HepG2 (cell line): Measurements from ENCODE around the gene MT4. TPM values are rescaled to one million over a fixed set of nuclear protein-coding genes. Genes with fewer than 3 reads are reported as not detected.

Experiments used
- AHDC1 ChIP-seq: sonication (generic); formaldehyde crosslinking; IDR thresholded peaks from 2 replicates; pipeline ENCODE4 v1.5.1; 2020; ENCODE audit warnings: mild to moderate bottlenecking, missing genetic modification reagents, borderline replicate concordance
- DNMT1 ChIP-seq: sonication (generic); formaldehyde crosslinking; IDR thresholded peaks from 2 replicates; pipeline ENCODE4 v1.5.1; 2020; ENCODE audit warnings: mild to moderate bottlenecking, missing genetic modification reagents
- HNF4G ChIP-seq, 2 experiments: sonication (generic) in 1 of 2; formaldehyde crosslinking in 1 of 2; IDR thresholded peaks; 2 replicates each; pipeline versions ENCODE4 v1.4.0 to v1.6.1; 2011 to 2020; ENCODE audit warnings: borderline replicate concordance in 2 of 2, low read depth in 2 of 2, mild to moderate bottlenecking in 2 of 2, low read length in 1 of 2, missing genetic modification reagents in 1 of 2, moderate library complexity in 1 of 2
- IRF2 ChIP-seq: IDR thresholded peaks from 2 replicates; pipeline ENCODE4 v1.6.1; 2018; ENCODE audit warnings: missing genetic modification reagents, missing compliant biosample characterization
- KDM3A ChIP-seq: IDR thresholded peaks from 2 replicates; pipeline ENCODE4 v1.6.1; 2018; ENCODE audit warnings: low read depth, missing compliant biosample characterization
- PTBP1 ChIP-seq: fragments of 200-400 bp; formaldehyde crosslinking; IDR thresholded peaks from 2 replicates; pipeline ENCODE4 v1.6.1; 2018; ENCODE audit warnings: low read length, low read depth; ENCODE audit not compliant: poor library complexity, severe bottlenecking
- REPIN1 ChIP-seq: sonication (generic); formaldehyde crosslinking; IDR thresholded peaks from 2 replicates; pipeline ENCODE4 v1.8.0; 2022; ENCODE audit warnings: missing genetic modification reagents, low read depth, mild to moderate bottlenecking, borderline replicate concordance
- SOX5 ChIP-seq: IDR thresholded peaks from 2 replicates; pipeline ENCODE4 v1.6.1; 2016; ENCODE audit warnings: borderline replicate concordance
- SPEN ChIP-seq: sonication (generic); formaldehyde crosslinking; IDR thresholded peaks from 2 replicates; pipeline ENCODE4 v1.5.1; 2020; ENCODE audit warnings: low read depth, mild to moderate bottlenecking, missing genetic modification reagents
- THRA ChIP-seq: sonication (generic); formaldehyde crosslinking; IDR thresholded peaks from 2 replicates; pipeline ENCODE4 v1.4.0; 2020; ENCODE audit warnings: missing genetic modification reagents, borderline replicate concordance
- ZNF292 ChIP-seq: sonication (generic); formaldehyde crosslinking; IDR thresholded peaks from 2 replicates; pipeline ENCODE4 v1.8.1; 2022; ENCODE audit warnings: mild to moderate bottlenecking, low read depth, missing genetic modification reagents, borderline replicate concordance
- ZNF547 ChIP-seq: sonication (generic); formaldehyde crosslinking; IDR thresholded peaks from 2 replicates; pipeline ENCODE4 v1.5.1; 2020; ENCODE audit warnings: mild to moderate bottlenecking, missing genetic modification reagents
- ZNF562 ChIP-seq: sonication (generic); formaldehyde crosslinking; IDR thresholded peaks from 2 replicates; pipeline ENCODE4 v1.8.0; 2022; ENCODE audit warnings: missing genetic modification reagents, borderline replicate concordance
- ZNF773 ChIP-seq: sonication (generic); formaldehyde crosslinking; IDR thresholded peaks from 2 replicates; pipeline ENCODE4 v1.4.0; 2020; ENCODE audit warnings: missing genetic modification reagents, borderline replicate concordance
- polyA plus RNA-seq, 8 experiments: library from polyadenylated mRNA; depleted of rRNA in 3 of 8; stranded (reverse) in 7 of 8; unstranded in 1 of 8; fragments of >200 nt; fragmentation: Illumina TruSeq in 4 of 8; extraction: Trizol in 4 of 8; gene quantifications; 2 replicates each; pipeline versions ENCODE4 v1.2.1 to v1.2.3, GENCODE V29; 2011 to 2016; ENCODE audit warnings: low read depth in 4 of 8, missing spikeins in 1 of 8, mixed read lengths in 1 of 8; ENCODE audit not compliant: insufficient read depth in 1 of 8
- total RNA-seq, 5 experiments: library from RNA; depleted of rRNA; stranded (reverse); fragments of >200 nt; fragmentation: Illumina TruSeq; extraction: Trizol; gene quantifications; 2 replicates each; pipeline ENCODE4 v1.2.3, GENCODE V29; 2016; ENCODE audit warnings: low read depth in 1 of 5

MT4 gene
- total and polyA plus RNA-seq, 2 of the 13 experiments (the other 11 are each of a cell fraction or from before 2014, with no cell fraction given), result not detected

- peak; percentile 51; the same call in 1 of the 2 replicates for TF ChIP-seq ZNF292 (CRISPR knock-in tag)
- TF ChIP-seq ZNF773 (CRISPR knock-in tag), result no peak
- TF ChIP-seq AHDC1 (CRISPR knock-in tag), result no peak
- TF ChIP-seq THRA (CRISPR knock-in tag), result peak; percentile 51; the same call in 1 of the 2 replicates
- no peak for TF ChIP-seq ZNF562 (CRISPR knock-in tag)
- TF ChIP-seq KDM3A (CRISPR knock-in tag), result 0 out of 2 replicates have a peak, but pooled peaks have one; percentile 56
- TF ChIP-seq SPEN, result peak; percentile 69
- no peak for TF ChIP-seq PTBP1
- no peak for TF ChIP-seq ZNF547 (CRISPR knock-in tag)
- no peak for TF ChIP-seq HNF4G (IDR thresholded peaks at IDR 0.05; ENCODE audit: borderline replicate concordance, low read depth, low read length)
- peak; percentile 39; the same call in 1 of the 2 replicates for TF ChIP-seq HNF4G (CRISPR knock-in tag; IDR thresholded peaks at IDR 0.05; ENCODE audit: borderline replicate concordance, low read depth)
- TF ChIP-seq SOX5 (CRISPR knock-in tag), result peak; percentile 42; the same call in 1 of the 2 replicates
- 0 out of 2 replicates have a peak, but pooled peaks have one; percentile 46 for TF ChIP-seq DNMT1
- 0 out of 2 replicates have a peak, but pooled peaks have one; percentile 60 for TF ChIP-seq REPIN1 (CRISPR knock-in tag)
- peak; percentile 77 for TF ChIP-seq IRF2
Measured at GRCh38 chr16:56603589-56603988, 38.7 kb downstream of the MT4 start (continued).
